Esophagus squamous epithelium (tissue), 4 donors: ENCODE results near the gene RBM42.
"Not testable (repeated sequence)": the region's sequence is repeated elsewhere in the genome, so short reads cannot be mapped to it uniquely, and the experiment has no call there.

Experiments
- POLR2A ChIP-seq, 4 donors: fragments of 450-650 bp; IDR thresholded peaks; one replicate each; pipeline ENCODE4 v1.6.1; 2017; ENCODE audit warnings: antibody characterized with exemption in 4 of 4, mild to moderate bottlenecking in 4 of 4, moderate library complexity in 3 of 4
- TF ChIP-seq, protein P1 (sequence below), 6 experiments: fragments of 450-650 bp in 4 of 6; fragments of 200-600 bp in 2 of 6; sonication (generic) in 2 of 6; IDR thresholded peaks; one replicate each; pipeline ENCODE4 v1.5.1; 2016 to 2019; ENCODE audit warnings: antibody characterized with exemption in 6 of 6, mild to moderate bottlenecking in 4 of 6, moderate library complexity in 4 of 6

GRCh38 chr19:35607170-35607569, 21.7 kb upstream of the RBM42 start:
- TF ChIP-seq, protein P1, sequence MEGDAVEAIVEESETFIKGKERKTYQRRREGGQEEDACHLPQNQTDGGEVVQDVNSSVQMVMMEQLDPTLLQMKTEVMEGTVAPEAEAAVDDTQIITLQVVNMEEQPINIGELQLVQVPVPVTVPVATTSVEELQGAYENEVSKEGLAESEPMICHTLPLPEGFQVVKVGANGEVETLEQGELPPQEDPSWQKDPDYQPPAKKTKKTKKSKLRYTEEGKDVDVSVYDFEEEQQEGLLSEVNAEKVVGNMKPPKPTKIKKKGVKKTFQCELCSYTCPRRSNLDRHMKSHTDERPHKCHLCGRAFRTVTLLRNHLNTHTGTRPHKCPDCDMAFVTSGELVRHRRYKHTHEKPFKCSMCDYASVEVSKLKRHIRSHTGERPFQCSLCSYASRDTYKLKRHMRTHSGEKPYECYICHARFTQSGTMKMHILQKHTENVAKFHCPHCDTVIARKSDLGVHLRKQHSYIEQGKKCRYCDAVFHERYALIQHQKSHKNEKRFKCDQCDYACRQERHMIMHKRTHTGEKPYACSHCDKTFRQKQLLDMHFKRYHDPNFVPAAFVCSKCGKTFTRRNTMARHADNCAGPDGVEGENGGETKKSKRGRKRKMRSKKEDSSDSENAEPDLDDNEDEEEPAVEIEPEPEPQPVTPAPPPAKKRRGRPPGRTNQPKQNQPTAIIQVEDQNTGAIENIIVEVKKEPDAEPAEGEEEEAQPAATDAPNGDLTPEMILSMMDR (IDR thresholded peaks at IDR 0.05): not testable (repeated sequence)
- TF ChIP-seq POLR2A (IDR thresholded peaks at IDR 0.05): not testable (repeated sequence)
